Stimulated activated CD8-positive, alpha-beta memory T cell treated with anti-CD3 and anti-CD28 coated beads, Interleukin-2, amount 100 ng/mL, for 1 hour (primary cell): ENCODE measurements around the gene LRRC23.
"Not testable (repeated sequence)": the region's sequence is repeated elsewhere in the genome, so short reads cannot be mapped to it uniquely, and the experiment has no call there.

ENCODE experiments used
- DNase-seq, 2 donors: peaks; one replicate each; pipeline ENCODE4 v3.0.0-alpha.2; 2020; ENCODE audit warnings: low read depth in 2 of 2

The LRRC23 gene, protein sequence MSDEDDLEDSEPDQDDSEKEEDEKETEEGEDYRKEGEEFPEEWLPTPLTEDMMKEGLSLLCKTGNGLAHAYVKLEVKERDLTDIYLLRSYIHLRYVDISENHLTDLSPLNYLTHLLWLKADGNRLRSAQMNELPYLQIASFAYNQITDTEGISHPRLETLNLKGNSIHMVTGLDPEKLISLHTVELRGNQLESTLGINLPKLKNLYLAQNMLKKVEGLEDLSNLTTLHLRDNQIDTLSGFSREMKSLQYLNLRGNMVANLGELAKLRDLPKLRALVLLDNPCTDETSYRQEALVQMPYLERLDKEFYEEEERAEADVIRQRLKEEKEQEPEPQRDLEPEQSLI

DNA sequence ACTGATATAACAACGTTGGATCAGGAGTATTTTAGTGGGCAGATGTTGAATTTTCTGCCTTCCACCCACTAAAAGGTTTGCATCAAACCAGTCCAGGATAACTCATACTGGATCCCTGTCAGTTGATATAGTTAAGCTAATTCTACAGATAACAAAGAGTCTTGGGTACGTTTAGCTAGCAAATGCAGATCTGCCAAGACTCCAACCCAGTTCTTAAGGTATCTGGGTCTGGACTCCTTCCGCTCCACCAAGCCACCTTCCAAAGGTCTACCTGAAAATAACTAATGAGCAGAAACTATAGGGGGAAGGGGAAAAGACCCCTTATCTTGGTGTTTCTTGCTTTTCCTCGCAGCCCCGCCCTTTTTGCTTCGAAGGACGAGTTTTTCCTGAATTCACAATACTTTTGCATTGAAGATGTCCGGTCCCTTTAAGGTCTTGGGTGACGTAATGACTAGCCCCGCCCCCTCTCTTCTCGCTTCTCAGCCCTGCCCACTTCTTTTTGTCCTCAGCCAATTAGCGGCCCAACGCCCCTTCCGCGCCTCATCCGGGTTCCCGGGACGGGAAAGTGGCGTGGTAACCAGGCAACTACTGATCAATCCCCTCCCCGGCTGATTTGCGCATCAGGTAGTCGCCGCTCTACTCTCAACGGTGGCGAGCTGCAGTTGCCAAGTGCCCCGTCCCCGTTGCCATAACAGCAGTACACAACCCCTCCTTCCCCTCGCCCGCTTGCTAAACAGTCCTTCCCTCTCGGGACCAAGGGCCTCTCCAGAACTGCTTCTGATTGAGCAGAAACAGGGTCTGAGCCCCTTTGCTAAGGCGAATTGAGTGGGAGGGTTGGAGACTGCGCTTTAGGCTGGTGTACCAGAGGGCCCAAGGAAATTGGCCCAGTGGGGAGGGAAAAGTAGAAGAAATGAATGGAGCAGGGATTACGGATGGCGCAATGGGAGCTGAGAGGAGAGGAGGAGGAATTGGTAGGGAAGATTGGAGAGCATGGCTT lies at the start of gene LRRC23:
TSS of gene LRRC23 (plus strand) at position 543 of the 997 bp plus-strand sequence. CDS start 812 bp downstream, outside the sequence.
- DNase-seq, result peak; percentile 94 to 95

DNA sequence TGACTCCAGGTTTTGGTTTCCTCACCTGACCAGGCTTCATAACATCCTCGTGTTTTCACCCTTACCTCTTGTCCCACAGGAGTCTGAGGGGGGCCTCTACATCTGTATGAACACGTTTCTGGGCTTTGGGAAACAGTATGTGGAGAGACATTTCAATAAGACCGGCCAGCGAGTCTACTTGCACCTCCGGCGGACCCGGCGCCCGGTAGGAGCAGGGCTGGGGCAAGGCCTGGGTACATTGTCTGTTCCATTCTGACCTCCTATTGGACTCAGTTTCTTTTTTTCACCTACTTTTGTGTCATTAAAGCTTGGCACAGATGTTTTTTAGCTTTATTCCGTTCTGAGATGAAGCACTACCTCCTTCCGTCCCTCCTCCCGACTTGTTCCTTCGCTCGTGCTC lies 49.3 kb upstream of the LRRC23 start:
- DNase-seq, result no peak

DNA sequence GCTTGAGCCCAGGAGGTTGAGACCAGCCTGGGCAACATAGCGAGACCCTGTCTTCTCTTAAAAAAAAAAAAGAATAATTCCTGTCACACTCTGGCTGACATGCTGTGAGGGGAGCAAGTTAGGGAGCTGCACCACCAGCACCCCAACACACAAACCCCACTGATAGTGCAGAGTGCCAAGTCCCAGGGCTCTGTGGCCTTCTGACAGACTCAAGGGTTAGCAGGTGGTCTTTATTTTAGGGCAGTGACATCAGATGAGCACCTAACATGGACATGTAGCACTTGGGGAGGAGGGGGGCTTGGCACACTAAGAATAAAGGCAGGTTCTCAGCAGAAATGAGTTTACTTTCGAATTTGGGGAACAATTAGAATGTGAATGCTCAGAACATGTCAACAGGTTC lies 45.8 kb upstream of the LRRC23 start:
- no peak for DNase-seq

DNA sequence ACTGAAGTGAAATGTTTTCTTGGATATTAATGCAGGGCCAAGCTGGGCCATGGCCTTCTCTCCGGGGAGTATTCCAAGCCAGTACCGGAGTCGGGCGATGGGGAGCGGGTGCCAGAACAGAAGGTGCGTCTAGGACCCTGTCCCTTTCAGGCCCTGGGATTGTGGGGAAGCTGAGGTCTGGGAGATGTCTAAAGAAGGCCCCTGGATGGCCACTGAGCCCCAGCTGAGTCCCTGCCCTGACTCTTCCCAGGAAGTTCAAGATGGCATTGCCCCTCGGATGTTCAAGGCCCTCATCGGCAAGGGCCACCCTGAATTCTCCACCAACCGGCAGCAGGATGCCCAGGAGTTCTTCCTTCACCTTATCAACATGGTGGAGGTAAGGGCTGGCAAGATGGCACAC lies 44.5 kb upstream of the LRRC23 start:
- no peak for DNase-seq

DNA sequence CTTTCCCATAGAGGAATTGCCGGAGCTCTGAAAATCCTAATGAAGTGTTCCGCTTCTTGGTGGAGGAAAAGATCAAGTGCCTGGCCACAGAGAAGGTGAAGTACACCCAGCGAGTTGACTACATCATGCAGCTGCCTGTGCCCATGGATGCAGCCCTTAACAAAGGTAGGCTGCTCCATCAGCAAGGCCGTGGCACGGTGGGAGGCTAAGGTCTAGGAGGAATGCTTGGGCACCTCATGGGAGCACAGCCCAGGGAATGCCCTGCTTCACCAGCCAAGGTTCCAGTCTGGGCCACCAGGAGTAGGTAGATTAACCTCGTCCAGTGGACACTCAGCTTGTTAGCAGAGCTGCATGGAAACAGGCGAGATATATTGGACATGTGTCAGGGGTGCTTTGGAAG lies 43.7 kb upstream of the LRRC23 start:
- DNase-seq, result no peak

DNA sequence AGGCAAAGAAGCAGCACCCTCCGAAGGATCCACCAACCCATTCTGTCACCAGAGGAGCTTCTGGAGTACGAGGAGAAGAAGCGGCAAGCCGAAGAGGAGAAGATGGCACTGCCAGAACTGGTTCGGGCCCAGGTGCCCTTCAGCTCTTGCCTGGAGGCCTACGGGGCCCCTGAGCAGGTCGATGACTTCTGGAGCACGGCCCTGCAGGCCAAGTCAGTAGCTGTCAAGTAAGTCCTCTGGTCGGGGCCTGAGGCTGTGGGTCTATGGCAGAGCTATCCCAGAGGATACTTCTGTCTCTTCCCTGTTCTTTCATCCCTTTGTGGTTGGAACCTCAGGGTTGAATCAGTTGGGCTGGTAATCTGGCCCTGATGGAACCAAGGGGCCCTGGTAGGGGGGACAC lies 43.2 kb upstream of the LRRC23 start:
- DNase-seq, result no peak

DNA sequence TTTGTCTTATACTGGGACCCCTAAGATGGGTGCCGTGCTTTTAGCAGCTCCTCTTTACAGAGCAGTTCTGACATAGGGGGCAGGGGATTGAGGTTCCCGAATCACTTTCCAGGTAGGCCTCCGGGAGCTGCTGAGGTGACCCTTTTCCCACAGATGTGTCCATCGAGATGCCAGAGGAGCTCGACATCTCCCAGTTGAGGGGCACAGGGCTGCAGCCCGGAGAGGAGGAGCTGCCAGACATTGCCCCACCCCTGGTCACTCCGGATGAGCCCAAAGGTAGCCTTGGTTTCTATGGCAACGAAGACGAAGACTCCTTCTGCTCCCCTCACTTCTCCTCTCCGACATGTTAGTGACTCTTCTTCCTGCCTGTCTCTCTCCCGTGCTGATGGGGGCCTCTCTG lies 41.6 kb upstream of the LRRC23 start:
- no peak for DNase-seq

DNA sequence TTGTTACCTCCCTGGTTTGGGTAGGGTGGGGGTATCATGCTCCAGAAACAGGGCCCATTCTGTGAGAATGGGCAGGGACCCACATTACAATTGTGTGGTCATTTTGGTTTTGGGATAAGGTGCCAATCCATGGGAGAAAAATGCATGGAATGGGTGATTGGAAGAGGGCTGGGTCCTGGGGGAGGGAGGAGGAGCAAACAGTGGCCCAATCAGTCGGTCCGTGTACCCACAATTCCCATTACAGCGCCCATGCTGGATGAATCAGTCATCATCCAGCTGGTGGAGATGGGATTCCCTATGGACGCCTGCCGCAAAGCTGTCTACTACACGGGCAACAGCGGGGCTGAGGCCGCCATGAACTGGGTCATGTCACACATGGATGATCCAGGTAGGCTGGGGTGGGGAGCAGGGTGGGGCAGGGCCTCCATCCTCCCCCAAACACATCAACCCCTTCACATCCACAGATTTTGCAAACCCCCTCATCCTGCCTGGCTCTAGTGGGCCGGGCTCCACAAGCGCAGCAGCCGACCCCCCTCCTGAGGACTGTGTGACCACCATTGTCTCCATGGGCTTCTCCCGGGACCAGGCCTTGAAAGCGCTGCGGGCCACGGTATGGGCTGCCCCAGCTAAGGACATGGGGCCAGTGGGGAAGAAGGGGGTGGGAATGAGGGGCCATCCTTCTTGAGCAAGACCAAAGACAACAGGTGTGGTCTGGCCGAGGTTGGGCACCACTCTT lies 40.9 kb upstream of the LRRC23 start:
- DNase-seq, result no peak

DNA sequence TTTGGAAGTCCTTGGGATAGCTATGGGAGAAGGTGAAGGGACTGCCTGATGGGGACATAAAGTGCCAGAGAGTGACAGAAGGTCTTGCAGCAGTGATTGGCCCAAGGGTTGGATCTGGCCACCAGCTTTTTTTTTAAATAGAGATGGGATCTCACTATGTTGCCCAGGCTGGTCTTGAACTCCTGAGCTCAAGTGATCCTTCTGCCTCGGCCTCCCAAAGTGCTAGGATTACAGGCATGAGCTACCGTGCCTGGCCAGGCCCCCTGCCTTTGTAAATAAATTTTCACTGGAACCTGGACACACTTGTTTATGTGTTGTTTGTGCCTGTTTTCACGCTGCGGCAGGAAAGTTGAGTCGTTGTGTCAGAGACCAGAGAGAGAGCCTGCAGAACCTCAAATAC lies 39.3 kb upstream of the LRRC23 start:
- DNase-seq, result not testable (repeated sequence)

DNA sequence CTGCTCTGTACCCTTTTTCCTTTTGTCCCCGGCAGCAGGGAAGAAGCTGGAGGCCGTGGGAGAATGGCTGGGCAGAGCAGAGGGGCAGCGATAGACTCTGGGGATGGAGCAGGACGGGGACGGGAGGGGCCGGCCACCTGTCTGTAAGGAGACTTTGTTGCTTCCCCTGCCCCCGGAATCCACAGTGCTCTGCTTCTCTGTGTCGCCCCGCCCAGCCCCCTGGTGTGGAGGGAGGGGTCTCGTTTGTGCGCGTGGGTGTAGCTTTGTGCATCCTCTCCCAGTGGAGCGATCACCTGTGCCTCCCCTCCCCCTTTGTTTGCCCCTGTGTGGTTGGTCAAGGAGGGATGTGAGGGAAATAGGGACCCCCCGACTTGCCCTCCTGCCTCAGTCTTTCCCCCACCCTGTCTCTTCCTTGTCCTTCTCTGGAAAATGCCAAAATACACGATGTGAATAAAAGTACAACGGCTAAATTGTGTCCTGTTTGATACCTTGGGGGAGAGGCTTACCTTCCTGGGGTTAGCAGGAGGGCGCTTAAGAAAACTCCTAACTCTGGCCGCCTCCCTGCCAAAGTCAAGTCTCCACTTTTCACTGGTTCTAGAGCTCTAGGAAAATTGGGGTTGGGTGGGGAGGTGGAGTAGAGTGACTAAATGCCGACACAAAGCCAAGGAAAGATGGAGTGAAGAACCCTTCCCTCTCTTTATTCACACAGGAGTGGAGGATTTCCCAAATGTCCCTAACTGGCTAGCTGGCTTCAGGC lies 38.3 kb upstream of the LRRC23 start:
- DNase-seq, result no peak

DNA sequence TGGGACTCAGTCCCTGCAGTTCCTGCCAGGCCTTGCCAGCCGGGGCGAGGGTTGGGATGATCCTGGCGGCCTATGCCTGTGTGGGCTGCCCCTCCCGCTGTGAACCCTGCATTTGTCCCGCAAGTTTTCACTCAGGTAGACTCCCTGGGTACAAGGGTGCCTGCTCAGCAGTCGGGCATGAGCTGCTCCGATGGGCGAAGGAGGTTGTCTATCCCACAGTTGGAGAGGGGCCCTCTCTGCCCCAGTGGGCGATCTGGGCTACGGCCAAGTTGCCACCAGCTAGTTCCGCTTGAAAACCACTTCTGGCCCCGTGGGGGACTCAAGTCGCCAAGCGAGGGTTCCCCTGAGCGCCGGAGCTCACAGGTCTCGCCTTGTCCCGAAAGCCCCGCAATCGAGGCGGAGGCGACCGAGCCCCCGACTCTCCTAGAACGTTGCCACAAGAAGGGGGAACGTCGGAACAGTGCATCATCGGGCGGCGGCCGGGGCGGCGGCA lies 37.7 kb upstream of the LRRC23 start:
- no peak for DNase-seq

DNA sequence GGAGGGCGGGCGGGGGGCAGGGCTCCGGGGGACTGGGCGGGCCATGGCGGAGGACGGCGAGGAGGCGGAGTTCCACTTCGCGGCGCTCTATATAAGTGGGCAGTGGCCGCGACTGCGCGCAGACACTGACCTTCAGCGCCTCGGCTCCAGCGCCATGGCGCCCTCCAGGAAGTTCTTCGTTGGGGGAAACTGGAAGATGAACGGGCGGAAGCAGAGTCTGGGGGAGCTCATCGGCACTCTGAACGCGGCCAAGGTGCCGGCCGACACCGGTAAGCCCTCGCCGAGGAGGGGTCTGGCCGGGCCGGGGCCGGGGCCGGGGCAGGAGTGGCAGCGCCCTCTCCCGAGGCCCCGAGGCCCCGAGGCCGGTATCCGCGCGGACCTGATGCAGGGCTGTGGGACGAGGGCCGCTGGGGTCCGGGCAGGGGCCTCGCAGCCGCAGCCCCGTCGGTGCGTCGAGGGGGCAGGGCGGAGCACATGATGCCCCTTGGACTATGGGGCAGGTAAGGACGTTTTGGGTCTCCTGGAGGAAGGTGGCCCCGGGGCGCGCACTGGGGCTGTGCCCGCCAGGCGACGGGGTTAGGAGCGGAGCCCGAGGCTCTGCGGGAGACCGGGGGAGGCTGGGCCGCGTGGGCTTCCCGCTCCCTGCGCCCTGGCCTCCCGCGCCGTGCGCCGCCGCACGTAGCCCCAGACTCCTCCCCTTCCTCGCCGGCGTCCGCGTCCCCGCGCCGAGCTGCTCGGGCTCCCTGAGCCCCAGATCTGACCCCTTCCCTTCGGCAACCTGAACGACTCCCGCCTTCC lies 37.0 kb upstream of the LRRC23 start, which contains the start of gene TPI1:
TSS of gene TPI1 (plus strand) at position 119 of the 798 bp plus-strand sequence. CDS start at position 155, 36 bp downstream.
- peak; percentile 53 to 76 for DNase-seq

DNA sequence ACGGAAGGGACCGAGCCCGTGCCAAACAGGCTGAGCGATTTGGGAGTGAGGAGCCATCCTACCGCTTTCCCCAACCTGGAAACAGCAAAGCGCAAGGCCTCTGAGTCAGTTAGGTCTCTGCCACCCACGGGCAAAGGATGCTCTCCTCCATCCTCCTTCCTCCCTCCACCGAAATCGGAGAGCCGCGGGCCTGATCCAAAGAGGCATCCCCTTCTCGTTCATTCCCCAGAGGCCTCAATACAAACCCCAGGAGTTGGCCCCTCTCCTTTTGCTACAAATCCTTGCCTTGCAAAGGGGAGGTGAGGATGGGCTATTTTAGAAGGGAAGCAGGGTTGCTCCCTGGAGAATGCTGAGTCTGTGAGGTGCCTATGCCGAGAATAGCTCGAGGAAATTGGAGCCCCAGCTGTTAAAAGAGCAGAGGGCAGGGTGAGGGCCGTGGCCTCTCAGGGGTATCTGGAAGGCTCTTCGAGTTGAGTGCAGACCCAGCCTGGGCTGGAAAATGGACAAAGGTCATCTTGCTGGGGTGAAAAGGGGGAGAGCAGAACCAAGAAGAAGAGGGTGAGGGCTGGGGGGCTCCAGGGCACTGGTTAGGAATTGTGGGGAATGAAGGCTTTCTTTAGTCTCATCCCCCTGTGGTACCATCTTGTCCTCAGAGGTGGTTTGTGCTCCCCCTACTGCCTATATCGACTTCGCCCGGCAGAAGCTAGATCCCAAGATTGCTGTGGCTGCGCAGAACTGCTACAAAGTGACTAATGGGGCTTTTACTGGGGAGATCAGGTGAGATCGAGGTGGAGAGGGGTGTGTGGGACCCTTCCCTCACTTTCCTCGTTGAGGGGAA lies 36.2 kb upstream of the LRRC23 start:
- no peak for DNase-seq

DNA sequence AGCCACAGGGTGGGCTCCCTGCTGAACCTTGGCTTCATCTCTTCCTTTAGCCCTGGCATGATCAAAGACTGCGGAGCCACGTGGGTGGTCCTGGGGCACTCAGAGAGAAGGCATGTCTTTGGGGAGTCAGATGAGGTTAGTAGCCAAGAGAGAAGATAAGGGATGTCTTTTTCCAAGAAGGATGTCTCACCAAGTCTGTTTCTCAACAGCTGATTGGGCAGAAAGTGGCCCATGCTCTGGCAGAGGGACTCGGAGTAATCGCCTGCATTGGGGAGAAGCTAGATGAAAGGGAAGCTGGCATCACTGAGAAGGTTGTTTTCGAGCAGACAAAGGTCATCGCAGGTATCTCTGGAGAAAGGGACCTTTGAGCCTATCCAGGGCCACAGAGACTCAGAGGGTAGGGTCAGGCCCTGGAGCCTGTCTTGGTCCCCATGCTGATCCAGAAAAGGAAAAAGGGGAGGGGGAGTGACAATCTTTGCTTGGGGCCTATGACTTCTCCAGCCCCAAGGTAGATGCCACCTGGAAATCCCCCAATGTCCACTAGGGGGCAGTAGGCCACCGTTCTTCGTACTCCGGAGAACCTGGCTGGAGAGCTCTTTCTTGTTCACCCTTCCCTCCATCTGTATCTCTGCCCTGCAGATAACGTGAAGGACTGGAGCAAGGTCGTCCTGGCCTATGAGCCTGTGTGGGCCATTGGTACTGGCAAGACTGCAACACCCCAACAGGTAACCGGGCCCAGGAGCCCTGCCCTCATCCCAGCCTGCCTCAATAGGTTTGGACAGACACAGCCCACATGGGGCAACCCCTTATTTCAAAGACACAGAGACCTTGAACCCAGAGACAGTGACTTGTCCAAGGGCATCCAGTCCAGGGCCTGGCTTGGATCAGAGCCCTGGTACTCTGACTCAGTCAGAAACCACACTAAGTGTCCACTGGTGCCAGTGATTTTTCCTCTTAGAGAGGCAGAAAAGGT lies 35.3 kb upstream of the LRRC23 start:
- peak; percentile 71 to 78 for DNase-seq

DNA sequence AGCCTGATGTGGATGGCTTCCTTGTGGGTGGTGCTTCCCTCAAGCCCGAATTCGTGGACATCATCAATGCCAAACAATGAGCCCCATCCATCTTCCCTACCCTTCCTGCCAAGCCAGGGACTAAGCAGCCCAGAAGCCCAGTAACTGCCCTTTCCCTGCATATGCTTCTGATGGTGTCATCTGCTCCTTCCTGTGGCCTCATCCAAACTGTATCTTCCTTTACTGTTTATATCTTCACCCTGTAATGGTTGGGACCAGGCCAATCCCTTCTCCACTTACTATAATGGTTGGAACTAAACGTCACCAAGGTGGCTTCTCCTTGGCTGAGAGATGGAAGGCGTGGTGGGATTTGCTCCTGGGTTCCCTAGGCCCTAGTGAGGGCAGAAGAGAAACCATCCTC lies 34.3 kb upstream of the LRRC23 start:
- not testable (repeated sequence) for DNase-seq

DNA sequence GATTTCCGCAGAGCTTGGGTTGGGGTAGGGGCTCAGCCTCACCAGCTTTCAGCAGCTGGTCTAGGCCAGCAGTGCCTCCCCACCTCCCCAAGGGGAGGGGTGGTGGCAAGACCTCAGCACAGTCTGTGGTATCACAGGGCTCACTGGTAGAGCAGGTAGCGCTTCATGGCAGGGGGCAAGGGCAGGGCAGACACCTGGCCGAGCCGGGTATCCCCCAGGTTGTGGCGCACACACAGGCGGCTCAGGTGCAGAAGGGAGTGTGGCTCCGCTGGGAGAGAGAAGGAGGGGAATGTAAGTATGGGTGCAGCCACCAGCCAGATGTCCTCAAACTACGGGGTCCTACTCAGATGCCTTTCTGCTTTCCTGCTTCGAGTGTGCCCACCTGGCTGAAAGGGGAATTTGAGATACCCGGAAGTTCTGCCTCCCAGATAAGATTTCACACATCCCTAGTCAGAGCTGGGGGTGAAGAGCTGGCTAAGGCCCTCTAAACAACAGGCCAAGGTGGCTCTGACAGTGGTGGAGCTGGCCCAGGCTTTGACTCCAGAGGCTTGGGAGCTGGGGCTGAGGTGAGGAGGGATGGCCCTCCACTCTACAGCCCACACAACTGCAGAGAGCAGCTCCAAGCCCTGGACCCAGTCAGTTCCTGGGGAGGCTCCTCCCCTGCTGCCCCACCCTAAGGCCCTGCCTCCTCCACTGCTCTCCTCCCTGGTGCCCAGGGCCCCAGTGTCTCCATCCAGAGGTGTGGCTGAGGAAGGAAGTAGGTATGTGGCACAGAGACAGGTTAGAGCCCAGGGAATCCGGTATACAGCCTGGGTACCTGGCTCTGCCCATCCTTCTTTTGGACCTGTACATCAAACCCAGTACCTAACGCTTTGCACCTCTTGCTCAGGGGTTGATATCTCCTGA lies 33.3 kb upstream of the LRRC23 start:
- DNase-seq, result no peak
